Pancreas (tissue), 10 donors: ENCODE measurements around the gene ACSF3. TPM values are rescaled to one million over a fixed set of nuclear protein-coding genes. Genes with fewer than 3 reads are reported as not detected.

Experiments
- ATAC-seq, 4 donors: fragments of 200-7000 bp; cut with Tn5 transposase; one replicate each; pipeline versions ENCODE4 v1.8.0 to v1.9.1; 2020; ENCODE audit warnings: mild to moderate bottlenecking in 4 of 4, moderate library complexity in 4 of 4
- DNase-seq, 6 donors: peaks; one replicate each; pipeline ENCODE4 v3.0.0-alpha.2; 2020
- FAIRE-seq: peaks from 2 replicates; lab custom pipeline; 2012; peaks lifted over from hg19 to GRCh38; lab: Jason Lieb, UNC
- H3K27ac ChIP-seq, 4 donors: fragments of 200-600 bp; sonication (generic); 1 replicate in 3 of 4; 2 replicates in 1 of 4; pipeline versions ENCODE4 v1.5.0 to v1.8.0; 2020
- H3K27me3 ChIP-seq, 4 donors: fragments of 200-600 bp; one replicate each; pipeline ENCODE4 v1.8.0; 2021
- H3K36me3 ChIP-seq, 3 donors: fragments of 200-600 bp; sonication (generic) in 1 of 3; one replicate each; pipeline versions ENCODE4 v1.5.0 to v1.8.0; 2020 to 2021
- H3K4me1 ChIP-seq, 3 donors: fragments of 200-600 bp; one replicate each; pipeline ENCODE4 v1.8.0; 2021
- H3K4me3 ChIP-seq, 4 donors: fragments of 200-600 bp; sonication (generic) in 2 of 4; one replicate each; pipeline versions ENCODE4 v1.5.0 to v1.8.0; 2020 to 2021
- H3K9me3 ChIP-seq, 4 donors: fragments of 200-600 bp; one replicate each; pipeline ENCODE4 v1.8.0; 2021
- CTCF ChIP-seq, 4 donors: fragments of 200-600 bp; sonication (generic) in 3 of 4; IDR thresholded peaks; one replicate each; pipeline versions ENCODE4 v1.5.0 to v1.8.0; 2021; ENCODE audit warnings: antibody characterized with exemption in 4 of 4
- WGBS, 2 donors: extraction: QIAGEN DNeasy Blood & Tissue Kit; methylation state at CpG; one replicate each; pipeline ENCODE4 v1.1.7; 2013; 5-methylcytosine and 5-hydroxymethylcytosine counted together
- intact Hi-C, 3 donors: fragments of 100-400 bp; cut with DNase I; formaldehyde crosslinking; loops; one replicate each; pipeline versions ENCODE4 v1.11.1 to v1.14.2; 2022
- polyA plus RNA-seq, 2 donors: library from polyadenylated mRNA; stranded (reverse); fragments of 200-250 nt; gene quantifications; one replicate each; pipeline ENCODE4 v1.2.3, GENCODE V29; 2013
- total RNA-seq, 6 donors: library from RNA; stranded (reverse); fragmentation: NEBNext Ultra II Directional in 4 of 6; extraction: Animal tissue kit (Norgen Biotek cat#: 25700) in 4 of 6; gene quantifications; one replicate each; pipeline versions ENCODE4 v1.2.1 to v1.2.4, GENCODE V29; 2021 to 2023
- donor health status: healthy with polysubstance abuse.
- donor health status: DM: no; HTN: no; CAD: no; lungs with moderate emphysema.
- donor health status: DM: no; HTN: no; CAD: no.
- donor health status: control.
- donor health status: control.
- donor health status: Bipolar disorder and iron deficiency.
- donor health status: DM: yes; HTN: yes; CAD: no.
- donor health status: DM: no; HTN: no; CAD: no.
- donor health status: DM: no; HTN: no; CAD: no.
- donor health status: DM: yes; HTN: yes; CAD: no.

Gene ACSF3
- total and polyA plus RNA-seq, 8 donors: 17.3 to 36.9 (median 20.8) TPM

GRCh38 chr16:89177501-89177900 lies 83.8 kb downstream of the ACSF3 start:
- ATAC-seq: no peak
- Histone ChIP-seq H3K4me3 (no peak overlapping the region), H3K27ac (no peak overlapping the region), H3K4me1 (no peaks in the 10 kb centered on the region), H3K9me3 (no peaks in the 10 kb centered on the region), H3K27me3 (no peaks in the 10 kb centered on the region), H3K36me3 (no peaks in the 10 kb centered on the region)
- intact Hi-C loops: loop anchor here in 1 of 3 donors (10.0 kb wide), 1 partner anchor 363 kb away; the partner anchor contains the start of gene APRT
- no peak for DNase-seq
- no peak for TF ChIP-seq CTCF (IDR thresholded peaks at IDR 0.05)
- FAIRE-seq: no peak
- WGBS, 2 donors: 46 to 53% methylated on average over 11 to 12 of the region's 12 CpGs

- H3K4me3 ChIP-seq: no peak overlapping the region
- H3K27me3 ChIP-seq: no peaks in the 10 kb centered on the region
Measured at GRCh38 chr16:89178453-89179147, 84.9 kb downstream of the ACSF3 start.

GRCh38 chr16:89179148-89179484 lies 85.5 kb downstream of the ACSF3 start:
- Histone ChIP-seq H3K9me3 (no peaks in the 10 kb centered on the region), H3K4me3 (no peak overlapping the region), H3K27ac (no peak overlapping the region), H3K36me3 (no peaks in the 10 kb centered on the region), H3K27me3 (no peaks in the 10 kb centered on the region), H3K4me1 (no peaks in the 10 kb centered on the region)
- DNase-seq (no peak), ATAC-seq (no peak), FAIRE-seq (no peak)
- TF ChIP-seq CTCF (IDR thresholded peaks at IDR 0.05): no peak
- intact Hi-C loops: loop anchor here in 1 of 3 donors (10.0 kb wide), 1 partner anchor 364 kb away; the partner anchor contains the start of gene APRT
- 72 to 74% methylated on average over 19 of the region's 19 CpGs for WGBS, 2 donors

More at GRCh38 chr16:89178453-89179147, 84.9 kb downstream of the ACSF3 start:
- ATAC-seq: no peak
- 67 to 68% methylated on average over 24 of the region's 24 CpGs for WGBS, 2 donors
- intact Hi-C loops: loop anchor here in 1 of 3 donors (10.0 kb wide), 1 partner anchor 364 kb away; the partner anchor contains the start of gene APRT
- H3K36me3 ChIP-seq: no peaks in the 10 kb centered on the region
- no peaks in the 10 kb centered on the region for H3K9me3 ChIP-seq
- no peaks in the 10 kb centered on the region for H3K4me1 ChIP-seq
- no peak for TF ChIP-seq CTCF (IDR thresholded peaks at IDR 0.05)
- DNase-seq: peak in 1 of 6 donors; percentile 68
- no peak for FAIRE-seq
- no peak overlapping the region for H3K27ac ChIP-seq

- H3K27ac ChIP-seq: no peak overlapping the region
- H3K27me3 ChIP-seq: no peaks in the 10 kb centered on the region
- ATAC-seq (no peak), FAIRE-seq (no peak), DNase-seq (peak in 1 of 6 donors; percentile 64)
- no peaks in the 10 kb centered on the region for H3K36me3 ChIP-seq
- H3K9me3 ChIP-seq: no peaks in the 10 kb centered on the region
- 75 to 76% methylated on average over 25 of the region's 25 CpGs for WGBS, 2 donors
- no peak overlapping the region for H3K4me3 ChIP-seq
- no peak for TF ChIP-seq CTCF (IDR thresholded peaks at IDR 0.05)
- no peaks in the 10 kb centered on the region for H3K4me1 ChIP-seq
- intact Hi-C loops: loop anchor here in 1 of 3 donors (10.0 kb wide), 1 partner anchor 365 kb away; the partner anchor contains the start of gene APRT
Measured at GRCh38 chr16:89179656-89180315, 86.1 kb downstream of the ACSF3 start.
